H7 (cell line): Measurements from ENCODE around the gene TSPAN4. TPM values are rescaled to one million over a fixed set of nuclear protein-coding genes. Genes with fewer than 3 reads are reported as not detected.

ENCODE experiments used
- DNase-seq: peaks from one replicate; pipeline ENCODE4 v3.0.0; 2012
- H3K27me3 ChIP-seq: 2 replicates; pipeline ENCODE4 v1.6.0; 2011; ENCODE audit warnings: mild to moderate bottlenecking, low read length; ENCODE audit not compliant: control insufficient read depth, insufficient read depth
- H3K36me3 ChIP-seq: replicated peaks from 2 replicates; pipeline ENCODE4 v1.5.1; 2011; ENCODE audit warnings: low read length; ENCODE audit not compliant: control insufficient read depth, insufficient read depth
- H3K4me3 ChIP-seq: 2 replicates; pipeline ENCODE4 v1.5.1; 2011; ENCODE audit warnings: low read depth, mild to moderate bottlenecking, control low read depth, low read length, moderate library complexity; ENCODE audit not compliant: insufficient read depth
- total RNA-seq: library from RNA; depleted of rRNA; stranded (reverse); fragments of >200 nt; shearing (Covaris generic); gene quantifications from 2 replicates; pipeline ENCODE4 v1.2.3, GENCODE V29; 2014

Gene TSPAN4
- total RNA-seq, 1 experiment from 2014 or later = 117 TPM

GRCh38 chr11:801097-801780 is 41.4 kb upstream of the TSPAN4 start:
- Histone ChIP-seq H3K4me3 (no peak overlapping the region), H3K36me3 (peaks cover 9% of the 10 kb centered on the region), H3K27me3 (no peaks in the 10 kb centered on the region)
- DNase-seq = no peak

GRCh38 chr11:802018-802617 is 40.5 kb upstream of the TSPAN4 start:
- H3K36me3 ChIP-seq = peaks cover 9% of the 10 kb centered on the region
- no peak overlapping the region for H3K4me3 ChIP-seq
- no peaks in the 10 kb centered on the region for H3K27me3 ChIP-seq
- DNase-seq = no peak

GRCh38 chr11:802693-803466 is 39.8 kb upstream of the TSPAN4 start:
- Histone ChIP-seq H3K27me3 (no peaks in the 10 kb centered on the region), H3K36me3 (peaks cover 9% of the 10 kb centered on the region), H3K4me3 (no peak overlapping the region)
- no peak for DNase-seq

- Histone ChIP-seq H3K36me3 (peaks cover 9% of the 10 kb centered on the region), H3K4me3 (no peak overlapping the region), H3K27me3 (no peaks in the 10 kb centered on the region)
- DNase-seq = no peak
Observed at GRCh38 chr11:803467-803742, 39.2 kb upstream of the TSPAN4 start.

GRCh38 chr11:803770-804598 is 38.7 kb upstream of the TSPAN4 start:
- Histone ChIP-seq H3K27me3 (no peaks in the 10 kb centered on the region), H3K4me3 (peak overlapping the region; percentile 59), H3K36me3 (peaks cover 9% of the 10 kb centered on the region)
- DNase-seq = peak; percentile 82

GRCh38 chr11:804599-804964 is 38.1 kb upstream of the TSPAN4 start:
- Histone ChIP-seq H3K4me3 (peak overlapping the region; percentile 59), H3K36me3 (peaks cover 9% of the 10 kb centered on the region), H3K27me3 (no peaks in the 10 kb centered on the region)
- DNase-seq = peak; percentile 81

- Histone ChIP-seq H3K36me3 (peaks cover 26% of the 10 kb centered on the region), H3K27me3 (no peaks in the 10 kb centered on the region), H3K4me3 (peak overlapping the region; percentile 98)
- no peak for DNase-seq
Observed at GRCh38 chr11:808427-809286, 34.0 kb upstream of the TSPAN4 start.

GRCh38 chr11:809287-810039 is 33.2 kb upstream of the TSPAN4 start, which contains the start of gene RPLP2:
Gene RPLP2 (plus strand): TSS chr11:809967. CDS start chr11:810235, 268 bp downstream.
- DNase-seq = peak; percentile 99

GRCh38 chr11:810040-810567 is 32.5 kb upstream of the TSPAN4 start:
- Histone ChIP-seq H3K27me3 (no peaks in the 10 kb centered on the region), H3K36me3 (peaks cover 26% of the 10 kb centered on the region), H3K4me3 (peak overlapping the region; percentile 98)
- DNase-seq = no peak

More at GRCh38 chr11:809287-810039, 33.2 kb upstream of the TSPAN4 start, which contains the start of gene RPLP2:
- H3K4me3 ChIP-seq = peak within 1 kb of the TSS; percentile 98
- no peaks in the 10 kb centered on the region for H3K27me3 ChIP-seq
- H3K36me3 ChIP-seq = peaks cover 26% of the 10 kb centered on the region

GRCh38 chr11:811446-812245 is 31.0 kb upstream of the TSPAN4 start:
- H3K36me3 ChIP-seq = peaks cover 26% of the 10 kb centered on the region
- H3K4me3 ChIP-seq = no peak overlapping the region
- no peak for DNase-seq

GRCh38 chr11:812390-812789 is 30.3 kb upstream of the TSPAN4 start:
- Histone ChIP-seq H3K27me3 (no peaks in the 10 kb centered on the region), H3K4me3 (no peak overlapping the region), H3K36me3 (peaks cover 26% of the 10 kb centered on the region)
- no peak for DNase-seq

More at GRCh38 chr11:811446-812245, 31.0 kb upstream of the TSPAN4 start:
- no peaks in the 10 kb centered on the region for H3K27me3 ChIP-seq

GRCh38 chr11:813072-813455 is 29.6 kb upstream of the TSPAN4 start:
- no peak overlapping the region for H3K4me3 ChIP-seq
- DNase-seq = no peak
- no peaks in the 10 kb centered on the region for H3K27me3 ChIP-seq
- H3K36me3 ChIP-seq = peaks cover 26% of the 10 kb centered on the region
